ENCODE data around the gene NPB.

NPB gene

DNA sequence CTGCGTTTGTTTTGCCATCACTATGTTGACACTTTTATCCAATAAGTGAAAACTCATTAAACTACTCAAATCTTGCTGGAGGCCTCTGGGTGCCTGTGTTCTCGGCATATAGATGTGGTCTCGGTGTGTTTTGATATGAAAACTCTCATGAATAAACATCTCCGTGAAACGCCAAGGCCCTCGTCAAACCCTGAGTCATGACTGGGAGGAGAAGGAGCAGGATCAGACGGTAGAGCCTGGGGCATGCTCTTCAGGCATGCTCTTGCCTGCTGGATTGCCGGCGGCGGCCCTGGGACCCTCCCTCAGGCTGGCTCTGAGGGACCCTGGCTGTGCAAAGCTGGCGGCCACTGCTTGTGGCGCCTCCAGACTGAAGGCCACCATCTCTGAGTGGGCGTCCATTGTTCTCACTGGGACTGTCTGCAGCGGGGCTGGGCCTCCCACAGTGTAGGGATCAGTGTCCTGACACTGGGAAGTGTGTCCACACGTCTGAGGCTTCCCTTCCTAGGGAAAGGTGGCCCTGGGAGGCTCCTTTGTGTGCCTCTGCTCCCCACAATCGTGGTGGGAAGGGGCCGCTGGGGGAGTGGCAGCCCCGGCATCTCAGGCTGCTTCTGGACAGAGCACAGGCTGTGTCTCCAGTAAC, 1.7 kb upstream of the NPB start:
- DNase-seq, result no peak

- no peak for DNase-seq
These were observed 643 bp upstream of the NPB start for GRCh38 chr17:81901167-81902022.

- no peak for DNase-seq
These were observed 796 bp downstream of the NPB start for GRCh38 chr17:81902653-81903414.

DNA sequence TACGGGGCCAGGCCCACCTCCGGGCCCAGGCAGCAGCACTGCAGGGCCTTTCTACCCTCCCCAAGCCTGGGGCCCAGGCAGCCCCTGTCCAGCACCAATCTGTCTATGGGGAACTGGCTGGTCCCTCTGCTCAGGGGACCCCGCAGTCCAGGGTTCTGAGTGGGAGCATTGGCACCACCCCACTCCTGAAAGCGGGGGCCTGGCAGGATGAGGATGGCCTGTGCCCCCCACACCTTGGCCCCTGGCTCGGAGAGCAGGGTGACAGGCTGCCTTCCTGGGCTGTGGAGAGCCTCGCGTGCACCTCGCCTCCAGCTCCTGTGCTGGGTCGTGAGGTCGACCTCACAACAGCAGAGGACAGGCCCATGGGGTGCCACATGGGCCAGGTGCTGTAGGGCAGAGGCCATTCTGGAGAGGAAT, 1.4 kb downstream of the NPB start:
- no peak for DNase-seq

- no peak for DNase-seq
These were observed 2.0 kb downstream of the NPB start for GRCh38 chr17:81903896-81904599.

DNA sequence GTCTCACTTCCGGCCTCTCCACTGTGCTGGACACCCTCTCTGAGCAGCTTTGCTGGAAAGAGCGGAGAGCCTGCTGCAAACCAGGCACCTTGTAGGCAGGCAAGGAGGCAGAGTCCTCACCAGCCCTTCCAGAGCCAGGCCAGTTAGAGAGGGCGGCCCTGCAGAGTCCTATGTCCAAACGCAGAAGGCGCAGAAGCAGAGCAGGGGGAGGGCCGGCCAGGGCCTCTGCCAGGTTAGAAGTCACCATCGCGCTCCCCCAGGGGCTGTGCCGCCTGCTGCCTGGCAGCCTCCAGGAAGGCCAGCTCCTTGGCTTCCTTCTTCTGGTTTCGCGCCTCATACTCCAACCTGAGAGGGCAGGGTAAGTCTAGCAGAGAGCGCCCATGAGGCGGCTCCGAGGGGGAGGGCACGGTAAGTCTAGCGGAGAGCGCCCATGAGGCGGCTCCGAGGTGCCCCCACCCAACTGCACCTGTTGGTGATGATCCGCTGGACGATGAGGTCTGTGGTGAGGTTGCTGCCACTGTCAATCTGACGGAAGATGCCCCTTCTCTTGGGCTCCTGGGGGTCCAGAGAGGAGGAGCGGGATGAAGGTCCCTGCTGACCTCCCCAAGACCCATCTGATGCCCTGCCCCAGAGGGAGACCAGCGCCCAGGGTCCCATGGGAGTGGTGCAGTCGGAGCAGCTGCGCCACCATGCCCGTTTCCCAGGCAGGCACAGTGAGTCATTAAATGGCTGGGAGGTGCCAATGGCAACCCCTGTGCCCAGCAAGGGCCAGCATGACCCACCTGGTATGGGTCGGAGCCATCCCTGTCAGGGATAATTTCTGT, 2.8 kb downstream of the NPB start:
- no peak for DNase-seq

GRCh38 chr17:81905424-81905875, 3.4 kb downstream of the NPB start:
- DNase-seq, result no peak

DNA sequence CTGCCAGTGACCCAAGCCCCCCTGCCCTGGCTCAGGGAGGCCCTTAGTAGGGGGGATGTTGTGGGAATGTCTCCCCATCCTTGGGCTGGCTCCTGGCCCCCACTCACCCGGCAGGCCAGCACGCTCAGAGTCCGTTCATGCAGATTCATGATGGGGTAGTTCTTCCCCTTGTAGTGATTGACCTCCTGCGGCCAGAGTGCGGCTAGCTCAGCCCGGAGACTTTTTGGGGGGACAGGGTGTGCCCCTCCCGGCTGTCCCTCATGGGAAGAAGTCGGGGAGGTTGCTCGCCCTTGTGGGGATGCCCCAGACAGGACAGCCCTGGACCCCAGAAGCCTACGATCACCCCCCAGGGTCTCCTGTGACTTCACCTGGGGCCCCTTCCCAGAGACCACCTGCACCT, 4.0 kb downstream of the NPB start:
- no peak for DNase-seq

DNA sequence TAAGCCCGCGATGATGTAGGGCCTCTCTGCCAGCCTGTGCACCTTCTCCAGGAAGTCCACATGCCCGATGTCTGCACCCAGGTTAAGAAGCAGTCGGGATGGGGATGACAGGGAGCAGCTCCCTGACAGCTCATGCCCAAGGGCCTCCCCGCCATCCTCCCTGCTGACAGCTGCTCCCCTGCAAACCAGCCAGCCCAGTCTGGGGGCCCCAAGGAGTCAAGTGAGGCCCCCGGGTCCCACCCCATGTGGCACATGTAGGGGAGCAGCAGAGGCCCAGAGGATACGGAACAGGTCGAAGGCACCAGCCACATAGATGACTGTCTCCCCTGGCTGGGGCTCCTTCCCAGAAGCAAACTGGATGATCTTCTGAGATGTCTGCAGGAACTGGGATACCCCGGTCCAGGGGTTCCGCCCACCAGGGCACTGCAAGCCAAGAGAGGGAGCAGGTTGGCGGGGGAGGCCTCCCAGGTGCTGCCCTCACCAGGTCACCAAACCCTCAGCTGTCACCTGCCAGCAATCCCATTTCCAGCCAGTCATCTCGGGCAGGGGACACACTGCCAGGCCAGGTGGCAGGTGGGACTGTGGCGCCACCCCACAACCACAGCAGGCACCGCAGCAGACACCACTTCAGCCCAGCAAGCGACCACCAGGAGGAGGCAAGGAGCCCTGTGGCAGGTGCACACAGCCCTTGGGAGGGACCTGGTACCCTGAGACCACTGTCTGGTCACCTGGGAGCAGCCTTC, 4.6 kb downstream of the NPB start:
- peak in 1 of 2 experiments; percentile 26 for DNase-seq

- no peak for DNase-seq
These were observed 5.4 kb downstream of the NPB start for GRCh38 chr17:81907219-81908145.

DNA sequence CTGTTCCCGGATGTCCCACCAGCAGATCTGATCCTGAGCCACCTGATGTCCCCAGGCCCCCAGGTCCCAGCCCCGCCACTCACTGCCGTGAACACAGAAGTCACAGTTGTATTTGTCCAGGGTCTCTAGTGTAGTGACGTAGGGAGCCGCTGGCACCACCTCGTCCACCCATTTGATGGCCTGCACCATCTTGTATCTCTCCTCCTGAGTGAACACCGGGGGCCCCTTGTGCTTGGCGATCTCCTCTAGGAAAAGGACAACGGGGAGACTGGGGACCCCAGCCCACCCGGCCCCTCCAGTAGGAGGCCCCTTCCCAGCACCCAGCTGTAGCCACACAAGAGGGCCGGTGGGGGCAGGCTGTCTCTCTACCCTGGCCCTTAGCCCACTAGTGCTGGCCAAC, 6.8 kb downstream of the NPB start:
- DNase-seq, result no peak

DNA sequence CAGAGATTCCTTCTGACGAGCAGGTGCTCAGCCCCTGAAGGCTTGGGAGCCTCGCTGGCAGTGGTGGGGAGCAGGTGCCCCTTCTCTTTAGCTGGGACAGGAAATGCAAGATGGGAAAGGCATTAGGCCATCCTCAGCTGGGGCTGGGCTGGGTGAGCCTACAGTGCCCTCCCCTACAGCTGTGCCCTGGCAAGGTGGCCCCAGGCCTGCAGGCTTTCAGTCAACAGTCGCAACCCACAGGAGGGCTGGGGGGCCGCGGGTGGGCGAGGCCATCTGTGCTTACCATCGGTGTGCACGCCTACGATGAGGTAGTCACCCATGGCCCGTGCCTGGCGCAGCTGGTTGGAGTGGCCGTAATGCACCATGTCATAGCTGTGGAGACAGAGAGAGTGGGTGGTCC, 7.2 kb downstream of the NPB start:
- DNase-seq, result no peak

GRCh38 chr17:81909966-81910839, 8.2 kb downstream of the NPB start:
- no peak for DNase-seq

DNA sequence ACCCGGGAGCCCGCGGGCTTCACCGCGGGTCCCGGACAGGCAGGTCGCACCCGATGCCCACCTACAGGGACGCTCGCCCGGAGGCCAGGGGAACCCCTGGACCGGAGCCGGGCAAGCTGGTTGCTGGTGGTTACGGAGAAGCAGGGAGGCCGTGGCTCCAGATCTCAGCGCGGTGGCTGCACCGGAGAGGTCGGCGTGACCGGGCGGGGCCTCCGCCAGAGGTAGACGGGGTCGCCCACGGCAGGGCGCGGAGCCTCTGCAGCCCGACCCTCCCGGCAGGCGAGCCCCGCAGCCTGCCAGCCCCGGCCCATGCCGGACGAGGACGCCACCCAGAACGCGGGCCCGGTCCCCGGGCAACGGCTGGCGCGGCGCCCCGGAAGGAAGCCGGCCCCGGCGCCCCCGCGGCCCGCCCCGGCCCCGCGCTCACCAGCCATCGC, 8.8 kb downstream of the NPB start:
- no peak for DNase-seq

- peak; percentile 83 to 92 for DNase-seq
These were observed 9.4 kb downstream of the NPB start, which contains the start of gene PCYT2 for GRCh38 chr17:81911277-81911961. Gene PCYT2 (minus strand): TSS chr17:81911399. CDS start chr17:81911355, 44 bp downstream.

GRCh38 chr17:81911969-81912368, 9.9 kb downstream of the NPB start:
- DNase-seq, result no peak

- no peak for DNase-seq
These were observed 10.6 kb downstream of the NPB start for GRCh38 chr17:81912441-81913309.
